ENCODE data around the gene ITGAE. TPM values are rescaled to one million over a fixed set of nuclear protein-coding genes. Genes with fewer than 3 reads are reported as not detected.
A peak's percentile ranks its signal among the peaks of the same experiment; 100 is the strongest.

The ITGAE gene
- total RNA-seq, 1 donor from 2014 or later = 24.5 TPM

- no peaks in the 10 kb centered on the region for H3K9me3 Mint-ChIP-seq (ENCODE audit: unreplicated experiment)
- no peak for DNase-seq (ENCODE audit: extremely low spot score, unreplicated experiment)
- peaks cover 15% of the 10 kb centered on the region for H3K36me3 Mint-ChIP-seq (ENCODE audit: unreplicated experiment)
- peak overlapping the region; percentile 72 for H3K27ac Mint-ChIP-seq (ENCODE audit: unreplicated experiment)
- TF ChIP-seq CTCF (IDR thresholded peaks at IDR 0.05) = no peak
- H3K4me3 Mint-ChIP-seq (ENCODE audit: unreplicated experiment) = peak overlapping the region; percentile 89
- H3K4me1 Mint-ChIP-seq (ENCODE audit: unreplicated experiment) = peaks cover 36% of the 10 kb centered on the region
- no peaks in the 10 kb centered on the region for H3K27me3 Mint-ChIP-seq (ENCODE audit: unreplicated experiment)
Measured at GRCh38 chr17:3665834-3666233, 135.2 kb downstream of the ITGAE start.

Other genes starting within 250 kb of the ITGAE start
- 0.08 and 0.50 TPM in 2 replicates for gene TRPV3, start 243.4 kb downstream of the ITGAE start, total RNA-seq
- 4.0 and 4.5 TPM in 2 replicates for gene TRPV1, start 191.8 kb downstream of the ITGAE start, total RNA-seq
- gene SHPK, start 164.9 kb downstream of the ITGAE start, total RNA-seq = 8.5 and 9.8 TPM in 2 replicates
- 23.8 and 24.9 TPM in 2 replicates for gene CTNS, start 164.4 kb downstream of the ITGAE start, total RNA-seq
- gene TAX1BP3, start 132.6 kb downstream of the ITGAE start, total RNA-seq = 149 TPM in 2 replicates
- 37.0 and 43.8 TPM in 2 replicates for gene EMC6, start 132.4 kb downstream of the ITGAE start, total RNA-seq
- 0.34 and 0.43 TPM in 2 replicates for gene P2RX5, start 105.0 kb downstream of the ITGAE start, total RNA-seq
- 1.9 and 2.6 TPM in 2 replicates for gene HASPIN, start 77.3 kb downstream of the ITGAE start, total RNA-seq
- gene NCBP3, start 45.1 kb upstream of the ITGAE start, total RNA-seq = 44.4 and 45.8 TPM in 2 replicates
- 1.3 and 1.8 TPM in 2 replicates for gene CAMKK1, start 91.9 kb upstream of the ITGAE start, total RNA-seq
- gene P2RX1, start 115.3 kb upstream of the ITGAE start, total RNA-seq = not detected in 2 replicates
- gene ATP2A3, start 163.2 kb upstream of the ITGAE start, total RNA-seq = not detected in 2 replicates

Data from osteocyte (in vitro differentiated cells).